HG02759 (cell line): ENCODE data around the gene HOTAIR.

Source experiments
- ATAC-seq: cut with Tn5 transposase; IDR thresholded peaks from one replicate; pipeline ENCODE4 v1.9.1; 2021; ENCODE audit warnings: mild to moderate bottlenecking, moderate library complexity; ENCODE audit not compliant: unreplicated experiment

Gene HOTAIR

GRCh38 chr12:54000116-54001114 is 25.7 kb upstream of the HOTAIR start, which contains the start of gene HOXC9:
Gene HOXC9, plus strand, starts transcription at chr12:54000161. Its CDS starts 28 bp downstream, at chr12:54000189.
- no peak for ATAC-seq

- ATAC-seq = no peak
Measured at GRCh38 chr12:53999559-54000115, 24.9 kb upstream of the HOTAIR start.

- ATAC-seq = no peak
Measured at GRCh38 chr12:53998900-53999236, 24.1 kb upstream of the HOTAIR start.

GRCh38 chr12:53998110-53998899 is 23.6 kb upstream of the HOTAIR start:
- ATAC-seq = no peak

GRCh38 chr12:53997204-53998109 is 22.7 kb upstream of the HOTAIR start:
- ATAC-seq = no peak

- ATAC-seq = no peak
Measured at GRCh38 chr12:53996240-53997203, 21.8 kb upstream of the HOTAIR start.

GRCh38 chr12:53995378-53996239 is 20.9 kb upstream of the HOTAIR start:
- no peak for ATAC-seq

GRCh38 chr12:53995002-53995377 is 20.2 kb upstream of the HOTAIR start:
- ATAC-seq = no peak

- ATAC-seq = no peak
Measured at GRCh38 chr12:53994264-53995001, 19.7 kb upstream of the HOTAIR start.

GRCh38 chr12:53994009-53994263 is 19.2 kb upstream of the HOTAIR start:
- ATAC-seq = no peak

GRCh38 chr12:53993162-53994008 is 18.6 kb upstream of the HOTAIR start:
- no peak for ATAC-seq

GRCh38 chr12:53992377-53992889 is 17.7 kb upstream of the HOTAIR start:
- no peak for ATAC-seq

- no peak for ATAC-seq
Measured at GRCh38 chr12:53991077-53991460, 16.3 kb upstream of the HOTAIR start.

GRCh38 chr12:53990311-53991076 is 15.7 kb upstream of the HOTAIR start:
- ATAC-seq = no peak

- no peak for ATAC-seq
Measured at GRCh38 chr12:53989227-53990113, 14.7 kb upstream of the HOTAIR start.
